K562 (cell line): ENCODE results near the gene TULP4. TPM values are rescaled to one million over a fixed set of nuclear protein-coding genes. Genes with fewer than 3 reads are reported as not detected.

Experiments
- ATAC-seq: fragments of 200-7000 bp; cut with Tn5 transposase; 3 replicates; pipeline ENCODE4 v1.9.1; 2020; ENCODE audit warnings: moderate library complexity
- BruUV-seq: library from RNA; stranded (reverse); fragments of 400-500 nt; replicated peaks from 2 replicates; lab custom pipeline; 2021; lab: Mats Ljungman, UMichigan
- CTCF ChIA-PET: fragments of 300-600 bp; formaldehyde crosslinking; extraction: SDS; loops from one replicate; lab custom pipeline; 2021; ENCODE audit warnings: low intra/inter-chr PET ratio; lab: Yijun Ruan, JAX
- POLR2A ChIA-PET: fragments of 300-600, 350-650 bp; sonication (Branson Sonifier 250); formaldehyde crosslinking; extraction: SDS; loops from one replicate; lab custom pipeline; 2021; ENCODE audit warnings: antibody characterized with exemption, inconsistent platforms; lab: Yijun Ruan, JAX
- DNase-seq, 4 experiments: peaks; one replicate each; pipeline versions ENCODE4 v3.0.0 to v3.0.0-alpha.2; 2011 to 2018; ENCODE audit warnings: low spot score in 3 of 4, mixed read lengths in 3 of 4; ENCODE audit errors: extremely low read depth in 1 of 4
- FAIRE-seq: peaks from 2 replicates; lab custom pipeline; 2011; peaks lifted over from hg19 to GRCh38; lab: Jason Lieb, UNC
- H2AFZ ChIP-seq: 2 replicates; pipeline ENCODE4 v1.6.0; 2011; ENCODE audit warnings: low read depth, low read length, control low read depth, inconsistent platforms
- H3K27ac ChIP-seq: fragments of 200-600 bp; 3 replicates; pipeline ENCODE4 v1.8.0; 2011; ENCODE audit warnings: low read depth, mild to moderate bottlenecking, control low read depth, inconsistent platforms, low read length, moderate library complexity, mixed read lengths; ENCODE audit errors: extremely low read depth
- H3K27me3 ChIP-seq, 2 experiments: fragments of 300-600 bp in 1 of 2; 2 replicates in 1 of 2; 3 replicates in 1 of 2; pipeline versions ENCODE4 v1.6.0 to v1.8.0; 2011; ENCODE audit warnings: inconsistent platforms in 2 of 2, low read length in 2 of 2, mild to moderate bottlenecking in 1 of 2, mixed read lengths in 1 of 2, moderate library complexity in 1 of 2; ENCODE audit not compliant: control insufficient read depth in 2 of 2, insufficient read depth in 2 of 2
- H3K36me3 ChIP-seq: fragments of 300-600 bp; 3 replicates; pipeline ENCODE4 v1.8.0; 2011; ENCODE audit warnings: mild to moderate bottlenecking, low read length, inconsistent platforms; ENCODE audit not compliant: control insufficient read depth, insufficient read depth
- H3K4me1 ChIP-seq, 2 experiments: fragments of 200-600 bp in 1 of 2; replicated peaks in 1 of 2; 2 replicates in 1 of 2; 3 replicates in 1 of 2; pipeline versions ENCODE4 v1.5.1 to v1.8.0; 2011; ENCODE audit warnings: inconsistent platforms in 2 of 2, low read length in 2 of 2, mild to moderate bottlenecking in 1 of 2, mixed read lengths in 1 of 2, moderate library complexity in 1 of 2; ENCODE audit not compliant: control insufficient read depth in 2 of 2, insufficient read depth in 2 of 2
- H3K4me2 ChIP-seq: 2 replicates; pipeline ENCODE4 v1.6.1; 2011; ENCODE audit warnings: low read length, control low read depth, inconsistent platforms, mixed read lengths; ENCODE audit not compliant: insufficient read depth
- H3K4me3 ChIP-seq: fragments of 200-600 bp; sonication (generic), shearing (Covaris generic); 2 replicates; pipeline ENCODE4 v1.5.1; 2016; ENCODE audit warnings: control low read depth, inconsistent platforms
- H3K79me2 ChIP-seq: fragments of 200-600 bp; 3 replicates; pipeline ENCODE4 v1.8.0; 2011; ENCODE audit warnings: low read length, inconsistent platforms; ENCODE audit not compliant: control insufficient read depth, insufficient read depth
- H3K9ac ChIP-seq, 2 experiments: 2 replicates each; pipeline versions ENCODE4 v1.6.0 to v1.6.1; 2011; ENCODE audit warnings: low read depth in 2 of 2, low read length in 2 of 2, control low read depth in 1 of 2, inconsistent platforms in 1 of 2, mild to moderate bottlenecking in 1 of 2, mixed read lengths in 1 of 2; ENCODE audit not compliant: insufficient read depth in 1 of 2
- H3K9me1 ChIP-seq: one replicate; pipeline ENCODE4 v1.6.0; 2011; ENCODE audit warnings: inconsistent platforms, mild to moderate bottlenecking, low read length, moderate library complexity; ENCODE audit not compliant: control insufficient read depth, insufficient read depth
- H3K9me3 ChIP-seq: replicated peaks from 2 replicates; pipeline ENCODE4 v1.5.1; 2011; ENCODE audit warnings: low read depth, low read length, inconsistent platforms; ENCODE audit not compliant: control insufficient read depth, insufficient read depth
- H4K20me1 ChIP-seq: replicated peaks from 2 replicates; pipeline ENCODE4 v1.6.1; 2011; ENCODE audit warnings: low read length, inconsistent platforms, mixed read lengths; ENCODE audit not compliant: control insufficient read depth, insufficient read depth
- ARID2 ChIP-seq: fragments of 450-650 bp; IDR thresholded peaks from 2 replicates; pipeline ENCODE4 v1.6.1; 2017; ENCODE audit warnings: antibody characterized with exemption, mild to moderate bottlenecking
- BHLHE40 ChIP-seq: IDR thresholded peaks from 2 replicates; pipeline ENCODE4 v1.6.1; 2011; ENCODE audit warnings: low read length, improper control_type of control experiment
- EP400 ChIP-seq: fragments of 450-650 bp; IDR thresholded peaks from 2 replicates; pipeline ENCODE4 v1.6.1; 2017; ENCODE audit warnings: antibody characterized with exemption, mild to moderate bottlenecking, moderate library complexity
- JUND ChIP-seq, 2 experiments: IDR thresholded peaks; 2 replicates in 1 of 2; 3 replicates in 1 of 2; pipeline ENCODE4 v1.6.1; 2011; ENCODE audit warnings: borderline replicate concordance in 2 of 2, low read depth in 2 of 2, low read length in 2 of 2, improper control_type of control experiment in 1 of 2, missing biosample characterization in 1 of 2, missing genetic modification characterization in 1 of 2, missing genetic modification reagents in 1 of 2
- RNF2 ChIP-seq: sonication (generic); IDR thresholded peaks from 2 replicates; pipeline ENCODE4 v1.6.1; 2016
- SAFB ChIP-seq: fragments of 200-400 bp; formaldehyde crosslinking; IDR thresholded peaks from 2 replicates; pipeline ENCODE4 v1.6.1; 2017; ENCODE audit warnings: low read depth, low read length, borderline replicate concordance
- SETDB1 ChIP-seq: IDR thresholded peaks from one replicate; pipeline ENCODE4 v1.6.1; 2012; ENCODE audit warnings: low read length, control low read depth, inconsistent platforms
- SMC3 ChIP-seq: conservative IDR thresholded peaks from 2 replicates; pipeline ENCODE4 v1.6.1; 2011; ENCODE audit warnings: low read depth, low read length, improper control_type of control experiment; ENCODE audit not compliant: insufficient read depth
- TCFL5 ChIP-seq: fragments of 250-450 bp; sonication (Bioruptor Pico); conservative IDR thresholded peaks from 2 replicates; pipeline ENCODE4 v1.6.1; 2021; ENCODE audit warnings: mild to moderate bottlenecking, moderate library complexity, matching md5 sums
- TFE3 ChIP-seq: fragments of 450-650 bp; formaldehyde crosslinking; IDR thresholded peaks from 2 replicates; pipeline ENCODE4 v1.4.0; 2020; ENCODE audit warnings: mild to moderate bottlenecking, mixed read lengths
- ZNF146 ChIP-seq: IDR thresholded peaks from one replicate; pipeline ENCODE4 v1.6.1; 2018; ENCODE audit warnings: missing compliant biosample characterization; ENCODE audit not compliant: unreplicated experiment
- ZNF589 ChIP-seq: fragments of 200-800 bp; sonication (Bioruptor generic); IDR thresholded peaks from 2 replicates; pipeline ENCODE4 v1.6.1; 2016; ENCODE audit warnings: low read depth, missing genetic modification characterization, missing compliant biosample characterization
- ZNF707 ChIP-seq: fragments of 250-450 bp; sonication (Bioruptor Pico); conservative IDR thresholded peaks from 2 replicates; pipeline ENCODE4 v1.8.0; 2022; ENCODE audit warnings: inconsistent platforms, mild to moderate bottlenecking, moderate library complexity
- ZNF764 ChIP-seq: fragments of 250-450 bp; sonication (Bioruptor Pico); IDR thresholded peaks from 2 replicates; pipeline ENCODE4 v1.4.0; 2020; ENCODE audit warnings: low read depth, mild to moderate bottlenecking, moderate library complexity
- ZNF766 ChIP-seq: fragments of 200-800 bp; sonication (Bioruptor generic); conservative IDR thresholded peaks from 2 replicates; pipeline ENCODE4 v1.6.1; 2016; ENCODE audit warnings: missing genetic modification characterization, missing compliant biosample characterization
- WGBS: fragments of 100-300 bp; shearing (Covaris generic); methylation state at CpG from one replicate; pipeline ENCODE4 v1.1.6; 2016; ENCODE audit warnings: low coverage, mixed read lengths; ENCODE audit not compliant: insufficient coverage; ENCODE audit errors: missing lambda C conversion rate; 5-methylcytosine and 5-hydroxymethylcytosine counted together
- in situ Hi-C: fragments of 300-500 bp; cut with MboI; formaldehyde crosslinking; loops from 4 replicates; pipeline ENCODE4 v1.15.0; 2018; ENCODE audit warnings: inconsistent platforms, mixed read lengths
- intact Hi-C: fragments of 100-400 bp; cut with micrococcal nuclease; formaldehyde crosslinking; loops from 2 replicates; pipeline ENCODE4 v1.14.2; 2022
- polyA plus RNA-seq, 8 experiments: library from polyadenylated mRNA; depleted of rRNA in 4 of 8; stranded (reverse) in 5 of 8; unstranded in 3 of 8; fragments of >200 nt; fragmentation: Nextera tagmentation in 2 of 8; fragmentation: Illumina TruSeq in 1 of 8; extraction: Ambion mirVana in 2 of 8; extraction: Trizol in 1 of 8; gene quantifications; 2 replicates each; pipeline versions ENCODE4 v1.2.1 to v1.2.3, GENCODE V29; 2011 to 2014; ENCODE audit warnings: inconsistent platforms in 1 of 8, missing spikeins in 1 of 8
- total RNA-seq, 7 experiments: library from RNA; depleted of rRNA in 6 of 7; stranded (reverse); fragments of >200 nt in 6 of 7; fragmentation: Illumina TruSeq in 2 of 7; extraction: Trizol in 2 of 7; gene quantifications; 2 replicates each; pipeline versions ENCODE4 v1.2.1 to v1.2.3, GENCODE V29; 2011 to 2021; ENCODE audit warnings: low replicate concordance in 1 of 7

Gene TULP4
- total and polyA plus RNA-seq, 9 of the 15 experiments (the other 6 are each of a cell fraction or from before 2014, with no cell fraction given), result 1.2 to 50.4 (median 11.0) TPM

GRCh38 chr6:158448856-158449255, 136.6 kb downstream of the TULP4 start:
- FAIRE-seq (no peak), ATAC-seq (no peak)
- no peaks in the 10 kb centered on the region for H3K4me1 ChIP-seq
- H3K4me2 ChIP-seq, result no peak overlapping the region
- 81% methylated on average over 14 of the region's 14 CpGs for WGBS
- no peaks in the 10 kb centered on the region for H3K9me1 ChIP-seq
- POLR2A ChIA-PET, result interaction anchor here (0.6 to 1.4 kb wide), 2 partner anchors 9 to 15 kb away, joined by 3 read pairs; no protein-coding TSS in a partner anchor
- no peak overlapping the region for H3K27ac ChIP-seq
- no peaks in the 10 kb centered on the region for H3K79me2 ChIP-seq
- H3K9ac ChIP-seq, result peak overlapping the region in 1 of 2 experiments; percentile 75; a peak in 2 of 4 replicates
- no peaks in the 10 kb centered on the region for H4K20me1 ChIP-seq
- TF ChIP-seq ZNF766 (CRISPR knock-in tag) (no peak), BHLHE40 (no peak), ZNF589 (CRISPR knock-in tag) (no peak), ZNF764 (CRISPR knock-in tag) (no peak)
- TF ChIP-seq, all 486 proteins: peak for 0
- intact Hi-C loops, result no loop called here
- H3K27me3 ChIP-seq, result no peaks in the 10 kb centered on the region
- no peak overlapping the region for H2AFZ ChIP-seq
- CTCF ChIA-PET, result no interaction called here
- no peak for DNase-seq
- in situ Hi-C loops, result no loop called here
- no peaks in the 10 kb centered on the region for H3K9me3 ChIP-seq
- peaks cover 20% of the 10 kb centered on the region; the same call in 2 of the 3 replicates for H3K36me3 ChIP-seq
- H3K4me3 ChIP-seq, result no peak overlapping the region
- no TSS peak for BruUV-seq

- POLR2A ChIA-PET, result no interaction called here
- no peak for FAIRE-seq
- TF ChIP-seq ZNF146 (CRISPR knock-in tag) (no peak), SETDB1 (no peak), RNF2 (no peak), EP400 (no peak), JUND (IDR thresholded peaks at IDR 0.05; ENCODE audit: borderline replicate concordance, low read depth, low read length) (no peak), JUND (tag; IDR thresholded peaks at IDR 0.05; ENCODE audit: borderline replicate concordance, low read depth, low read length) (no peak), SMC3 (no peak), TCFL5 (CRISPR knock-in tag) (no peak), ARID2 (no peak), SAFB (no peak), TFE3 (CRISPR knock-in tag) (no peak), ZNF707 (CRISPR knock-in tag) (no peak)
Measured at GRCh38 chr6:158452191-158452590, 139.9 kb downstream of the TULP4 start.

More at GRCh38 chr6:158452191-158452590, 139.9 kb downstream of the TULP4 start:
- intact Hi-C loops (no loop called here), in situ Hi-C loops (no loop called here)
- H3K27ac ChIP-seq, result no peak overlapping the region
- peak overlapping the region in 1 of 2 experiments; percentile 16; a peak in 1 of 4 replicates for H3K9ac ChIP-seq
- peaks cover 23% of the 10 kb centered on the region; the same call in 2 of the 3 replicates for H3K36me3 ChIP-seq
- no peak for DNase-seq
- no peak overlapping the region for H3K4me3 ChIP-seq
- H4K20me1 ChIP-seq, result no peaks in the 10 kb centered on the region
- no peaks in the 10 kb centered on the region for H3K9me1 ChIP-seq
- no peaks in the 10 kb centered on the region for H3K4me1 ChIP-seq
- 87% methylated on average over 7 of the region's 7 CpGs for WGBS
- ATAC-seq, result peak; percentile 43; the same call in 2 of the 3 replicates
- no peaks in the 10 kb centered on the region for H3K27me3 ChIP-seq
- H3K4me2 ChIP-seq, result no peak overlapping the region
- no peaks in the 10 kb centered on the region for H3K9me3 ChIP-seq
- CTCF ChIA-PET, result no interaction called here
- BruUV-seq, result no TSS peak
- H3K79me2 ChIP-seq, result no peaks in the 10 kb centered on the region
- H2AFZ ChIP-seq, result no peak overlapping the region
